Endothelial cell of umbilical vein (primary cell): ENCODE results near the gene CRY2. TPM values are rescaled to one million over a fixed set of nuclear protein-coding genes. Genes with fewer than 3 reads are reported as not detected.

Experiments used
- BruUV-seq: library from RNA; stranded (reverse); fragments of 400-500 nt; replicated peaks from 2 replicates; lab custom pipeline; 2021; lab: Mats Ljungman, UMichigan
- CTCF ChIA-PET: fragments of 300-600, 350-600 bp; sonication (Branson Sonifier 250); formaldehyde crosslinking; loops from one replicate; lab custom pipeline; 2021; ENCODE audit warnings: antibody characterized with exemption, inconsistent platforms; lab: Charles Lee
- POLR2A ChIA-PET: fragments of 300-600, 350-600 bp; sonication (Branson Sonifier 250); formaldehyde crosslinking; loops from one replicate; lab custom pipeline; 2021; ENCODE audit warnings: antibody characterized with exemption, inconsistent platforms; lab: Charles Lee
- DNase-seq: peaks from one replicate; pipeline ENCODE4 v3.0.0-alpha.2; 2011; ENCODE audit warnings: low read depth, low spot score
- FAIRE-seq: peaks from 2 replicates; lab custom pipeline; 2011; peaks lifted over from hg19 to GRCh38; lab: Jason Lieb, UNC
- H2AFZ ChIP-seq: 2 replicates; pipeline ENCODE4 v1.6.0; 2012; ENCODE audit warnings: low read depth, low read length, control low read depth, inconsistent platforms
- H3K27ac ChIP-seq: 2 replicates; pipeline ENCODE4 v1.5.1; 2011; ENCODE audit warnings: low read depth, mild to moderate bottlenecking, control low read depth, low read length, moderate library complexity; ENCODE audit not compliant: insufficient read depth
- H3K27me3 ChIP-seq, 2 experiments: 2 replicates each; pipeline versions ENCODE4 v1.6.0 to v1.6.1; 2011; ENCODE audit warnings: low read length in 2 of 2, mixed read lengths in 1 of 2; ENCODE audit not compliant: control insufficient read depth in 2 of 2, insufficient read depth in 2 of 2
- H3K36me3 ChIP-seq, 2 experiments: 2 replicates in 1 of 2; 3 replicates in 1 of 2; pipeline ENCODE4 v1.5.1; 2011; ENCODE audit warnings: low read length in 2 of 2, mild to moderate bottlenecking in 1 of 2, moderate library complexity in 1 of 2; ENCODE audit not compliant: control insufficient read depth in 2 of 2, insufficient read depth in 2 of 2; ENCODE audit errors: extremely low read depth in 1 of 2
- H3K4me1 ChIP-seq: 3 replicates; pipeline ENCODE4 v1.5.1; 2011; ENCODE audit warnings: mild to moderate bottlenecking, low read length; ENCODE audit not compliant: control insufficient read depth, insufficient read depth; ENCODE audit errors: extremely low read depth
- H3K4me2 ChIP-seq: 2 replicates; pipeline ENCODE4 v1.6.1; 2011; ENCODE audit warnings: low read length, control low read depth, mixed read lengths; ENCODE audit not compliant: insufficient read depth
- H3K4me3 ChIP-seq, 3 experiments: fragments of 200-600 bp in 1 of 3; sonication (generic), shearing (Covaris generic) in 1 of 3; replicated peaks in 1 of 3; 2 replicates each; pipeline ENCODE4 v1.5.1; 2011 to 2016; ENCODE audit warnings: control low read depth in 3 of 3, low read length in 3 of 3, mild to moderate bottlenecking in 2 of 3, inconsistent platforms in 1 of 3, low read depth in 1 of 3, moderate library complexity in 1 of 3; ENCODE audit not compliant: insufficient read depth in 1 of 3
- H3K79me2 ChIP-seq: 2 replicates; pipeline ENCODE4 v1.6.0; 2012; ENCODE audit warnings: low read length, inconsistent platforms; ENCODE audit not compliant: control insufficient read depth, insufficient read depth
- H3K9ac ChIP-seq: replicated peaks from 2 replicates; pipeline ENCODE3; 2011; ENCODE audit warnings: low read length, control low read depth; ENCODE audit not compliant: insufficient read depth; ENCODE audit errors: extremely low read depth
- H3K9me1 ChIP-seq: replicated peaks from 3 replicates; pipeline ENCODE4 v1.6.0; 2011; ENCODE audit warnings: mild to moderate bottlenecking, low read length; ENCODE audit not compliant: control insufficient read depth, insufficient read depth; ENCODE audit errors: extremely low read depth
- H3K9me3 ChIP-seq: replicated peaks from 2 replicates; pipeline ENCODE4 v1.5.1; 2012; ENCODE audit warnings: low read length, inconsistent platforms; ENCODE audit not compliant: control insufficient read depth, insufficient read depth
- H4K20me1 ChIP-seq: replicated peaks from 2 replicates; pipeline ENCODE3; 2011; ENCODE audit warnings: mild to moderate bottlenecking, low read length; ENCODE audit not compliant: control insufficient read depth, insufficient read depth; ENCODE audit errors: extremely low read depth
- EZH2 ChIP-seq: IDR thresholded peaks from 2 replicates; pipeline ENCODE4 v1.6.1; 2012; ENCODE audit warnings: borderline replicate concordance, low read depth, mild to moderate bottlenecking, moderate library complexity, low read length, inconsistent platforms; ENCODE audit not compliant: severe bottlenecking
- FOS ChIP-seq: IDR thresholded peaks from 2 replicates; pipeline ENCODE4 v1.6.1; 2011; ENCODE audit warnings: mild to moderate bottlenecking, low read length, moderate library complexity, borderline replicate concordance; ENCODE audit not compliant: insufficient read depth
- GATA2 ChIP-seq: IDR thresholded peaks from 2 replicates; pipeline ENCODE4 v1.7.0; 2011; ENCODE audit warnings: low read depth, mild to moderate bottlenecking, moderate library complexity, mixed read lengths, low read length; ENCODE audit not compliant: insufficient read length, insufficient read depth
- JUN ChIP-seq: IDR thresholded peaks from 2 replicates; pipeline ENCODE4 v1.6.1; 2011; ENCODE audit warnings: borderline replicate concordance, low read depth; ENCODE audit not compliant: insufficient read length, insufficient read depth
- MYC ChIP-seq: IDR thresholded peaks from one replicate; pipeline ENCODE4 v1.6.1; 2011; ENCODE audit warnings: mild to moderate bottlenecking, low read depth, low read length
- POLR2A ChIP-seq: IDR thresholded peaks from 2 replicates; pipeline ENCODE4 v1.6.1; 2012; ENCODE audit warnings: low read depth, mild to moderate bottlenecking, control low read depth, low read length
- POLR2AphosphoS5 ChIP-seq: IDR thresholded peaks from 2 replicates; pipeline ENCODE4 v1.6.1; 2012; ENCODE audit warnings: low read depth, mild to moderate bottlenecking, control low read depth, low read length, moderate library complexity; ENCODE audit not compliant: insufficient read depth
- dilution Hi-C: fragments of 300-500 bp; cut with MboI; formaldehyde crosslinking; loops from one replicate; pipeline ENCODE4 v1.15.0; 2019; ENCODE audit warnings: low sequenced_read_pairs; ENCODE audit not compliant: extremely low pct_ligation_motif_present
- intact Hi-C: fragments of 100-400 bp; cut with micrococcal nuclease; formaldehyde crosslinking; loops from one replicate; pipeline ENCODE4 v1.10.0; 2022
- polyA plus RNA-seq, 4 experiments: library from polyadenylated mRNA; depleted of rRNA in 3 of 4; stranded (reverse) in 3 of 4; unstranded in 1 of 4; fragments of >200 nt; gene quantifications; 2 replicates each; pipeline versions ENCODE4 v1.2.1 to v1.2.3, GENCODE V29; 2011 to 2012; ENCODE audit warnings: missing spikeins in 1 of 4
- total RNA-seq: library from RNA; stranded (reverse); gene quantifications from 2 replicates; pipeline ENCODE4 v1.2.3, GENCODE V29; 2021
- TF ChIP-seq, protein P1 (sequence below): IDR thresholded peaks from 2 replicates; pipeline ENCODE4 v1.6.1; 2011; ENCODE audit not compliant: insufficient read depth, insufficient read length
- TF ChIP-seq, protein P2 (sequence below), 2 donors: IDR thresholded peaks; 1 replicate in 1 of 2; 2 replicates in 1 of 2; pipeline ENCODE4 v1.5.1; 2011; ENCODE audit warnings: low read length in 2 of 2, mild to moderate bottlenecking in 2 of 2, moderate library complexity in 2 of 2, control low read depth in 1 of 2, inconsistent platforms in 1 of 2, low read depth in 1 of 2; ENCODE audit not compliant: insufficient read depth in 1 of 2; ENCODE audit errors: extremely low read depth in 1 of 2

CRY2 gene
- total and polyA plus RNA-seq, 2 donors (not counting 3 experiments of a cell fraction or from before 2014, with no cell fraction given): 7.7 to 11.7 TPM

DNA sequence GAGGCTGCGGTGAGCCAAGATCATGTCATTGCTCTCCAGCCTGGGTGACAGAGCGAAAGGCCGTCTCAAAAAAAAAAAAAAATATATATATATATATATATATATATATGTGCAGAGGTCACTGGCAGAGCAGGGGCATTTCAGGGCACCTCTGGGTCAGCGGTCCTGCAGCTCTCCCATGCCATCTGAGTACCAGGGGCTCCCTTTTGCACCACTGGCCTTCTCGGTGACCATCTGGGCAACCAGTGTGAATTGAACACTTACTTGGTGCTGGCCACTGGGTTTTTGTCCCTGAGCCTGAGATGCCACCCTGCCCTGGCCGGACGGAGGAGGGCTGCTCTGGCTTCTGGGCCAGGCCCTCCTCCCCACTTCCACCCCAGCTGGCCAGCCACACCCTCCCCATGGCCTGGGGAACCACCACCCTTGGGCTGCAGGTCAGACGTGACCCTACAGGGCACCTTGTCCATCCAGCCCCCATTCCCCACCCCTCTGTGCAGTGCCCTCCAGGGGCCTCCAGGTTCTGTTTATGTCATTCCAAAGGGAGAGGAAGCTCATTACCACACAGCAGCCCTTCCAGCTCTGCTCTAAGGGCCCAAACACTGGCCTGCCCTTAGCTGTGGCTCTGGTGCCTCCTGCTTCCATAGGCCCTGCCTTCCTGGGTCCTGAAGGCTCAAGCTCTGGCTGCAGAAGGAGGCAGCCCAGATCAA lies 48.4 kb downstream of the CRY2 start:
- no peaks in the 10 kb centered on the region for H3K9me1 ChIP-seq
- no peak overlapping the region for H3K9ac ChIP-seq
- no peak overlapping the region for H2AFZ ChIP-seq
- POLR2A ChIA-PET: no interaction called here
- BruUV-seq: no TSS peak
- H3K4me1 ChIP-seq: peaks cover 10% of the 10 kb centered on the region
- intact Hi-C loops (no loop called here), dilution Hi-C loops (no loop called here)
- no peak for TF ChIP-seq POLR2AphosphoS5
- TF ChIP-seq, protein P1, sequence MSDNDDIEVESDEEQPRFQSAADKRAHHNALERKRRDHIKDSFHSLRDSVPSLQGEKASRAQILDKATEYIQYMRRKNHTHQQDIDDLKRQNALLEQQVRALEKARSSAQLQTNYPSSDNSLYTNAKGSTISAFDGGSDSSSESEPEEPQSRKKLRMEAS: no peak
- TF ChIP-seq JUN: no peak
- no peak for TF ChIP-seq FOS
- TF ChIP-seq, protein P2, sequence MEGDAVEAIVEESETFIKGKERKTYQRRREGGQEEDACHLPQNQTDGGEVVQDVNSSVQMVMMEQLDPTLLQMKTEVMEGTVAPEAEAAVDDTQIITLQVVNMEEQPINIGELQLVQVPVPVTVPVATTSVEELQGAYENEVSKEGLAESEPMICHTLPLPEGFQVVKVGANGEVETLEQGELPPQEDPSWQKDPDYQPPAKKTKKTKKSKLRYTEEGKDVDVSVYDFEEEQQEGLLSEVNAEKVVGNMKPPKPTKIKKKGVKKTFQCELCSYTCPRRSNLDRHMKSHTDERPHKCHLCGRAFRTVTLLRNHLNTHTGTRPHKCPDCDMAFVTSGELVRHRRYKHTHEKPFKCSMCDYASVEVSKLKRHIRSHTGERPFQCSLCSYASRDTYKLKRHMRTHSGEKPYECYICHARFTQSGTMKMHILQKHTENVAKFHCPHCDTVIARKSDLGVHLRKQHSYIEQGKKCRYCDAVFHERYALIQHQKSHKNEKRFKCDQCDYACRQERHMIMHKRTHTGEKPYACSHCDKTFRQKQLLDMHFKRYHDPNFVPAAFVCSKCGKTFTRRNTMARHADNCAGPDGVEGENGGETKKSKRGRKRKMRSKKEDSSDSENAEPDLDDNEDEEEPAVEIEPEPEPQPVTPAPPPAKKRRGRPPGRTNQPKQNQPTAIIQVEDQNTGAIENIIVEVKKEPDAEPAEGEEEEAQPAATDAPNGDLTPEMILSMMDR (IDR thresholded peaks at IDR 0.05; ENCODE audit: extremely low read depth in 1 of 2, insufficient read depth in 1 of 2, low read depth in 1 of 2, low read length in 2 of 2): no peak
- no peak for TF ChIP-seq EZH2
- no peak for TF ChIP-seq POLR2A
- TF ChIP-seq GATA2: no peak
- no peak for TF ChIP-seq MYC
- no peaks in the 10 kb centered on the region for H4K20me1 ChIP-seq
- DNase-seq (no peak), FAIRE-seq (no peak)
- H3K27ac ChIP-seq: no peak overlapping the region
- H3K4me3 ChIP-seq: no peak overlapping the region
- H3K4me2 ChIP-seq: no peak overlapping the region
- H3K9me3 ChIP-seq: no peaks in the 10 kb centered on the region
- CTCF ChIA-PET: no interaction called here
- no peaks in the 10 kb centered on the region for H3K79me2 ChIP-seq
- H3K27me3 ChIP-seq: peaks cover 4 to 9% of the 10 kb centered on the region in 2 experiments
- no peaks in the 10 kb centered on the region for H3K36me3 ChIP-seq
